GM12892 (cell line): Measurements from ENCODE around the gene RBM26.

Experiments
- POLR2A ChIP-seq: IDR thresholded peaks from 2 replicates; pipeline ENCODE4 v1.6.1; 2011; ENCODE audit warnings: low read depth, low read length, control low read depth
- POLR2AphosphoS5 ChIP-seq: IDR thresholded peaks from 2 replicates; pipeline ENCODE4 v1.6.1; 2011; ENCODE audit warnings: low read depth, low read length, control low read depth
- TAF1 ChIP-seq: IDR thresholded peaks from 2 replicates; pipeline ENCODE4 v1.6.1; 2011; ENCODE audit warnings: low read depth, mild to moderate bottlenecking, control low read depth, low read length, borderline replicate concordance

DNA sequence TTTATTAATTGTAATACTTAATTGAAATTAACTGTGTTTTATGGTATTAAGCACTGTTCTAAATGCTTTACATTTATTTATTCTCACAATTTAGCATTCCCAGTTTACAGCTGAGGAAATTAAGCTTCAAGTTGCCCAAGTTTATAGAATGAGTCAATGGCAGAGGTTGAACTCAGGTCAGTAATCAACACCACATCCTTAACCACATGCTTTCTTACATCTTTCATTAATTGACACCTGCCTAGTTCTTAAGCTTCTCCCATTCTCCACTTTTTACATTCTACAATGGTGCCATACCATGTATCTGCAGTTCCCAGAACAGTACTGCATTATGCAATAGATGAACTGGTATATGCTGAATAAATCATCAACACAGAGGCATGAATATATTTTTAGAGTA is 11.7 kb upstream of the RBM26 start:
- no peak for TF ChIP-seq POLR2AphosphoS5
- no peak for TF ChIP-seq POLR2A
- TF ChIP-seq TAF1, result no peak
